GM10266 (cell line): Measurements from ENCODE around the gene NKX6-2.

Experiments used
- DNase-seq: peaks from one replicate; pipeline ENCODE4 v3.0.0; 2012; ENCODE audit errors: extremely low spot score
- TF ChIP-seq, protein P1 (sequence below): IDR thresholded peaks from 2 replicates; pipeline ENCODE4 v1.5.1; 2012; ENCODE audit warnings: mild to moderate bottlenecking, low read depth; ENCODE audit not compliant: control insufficient read depth, insufficient read depth; ENCODE audit errors: missing control alignments

NKX6-2 gene

DNA sequence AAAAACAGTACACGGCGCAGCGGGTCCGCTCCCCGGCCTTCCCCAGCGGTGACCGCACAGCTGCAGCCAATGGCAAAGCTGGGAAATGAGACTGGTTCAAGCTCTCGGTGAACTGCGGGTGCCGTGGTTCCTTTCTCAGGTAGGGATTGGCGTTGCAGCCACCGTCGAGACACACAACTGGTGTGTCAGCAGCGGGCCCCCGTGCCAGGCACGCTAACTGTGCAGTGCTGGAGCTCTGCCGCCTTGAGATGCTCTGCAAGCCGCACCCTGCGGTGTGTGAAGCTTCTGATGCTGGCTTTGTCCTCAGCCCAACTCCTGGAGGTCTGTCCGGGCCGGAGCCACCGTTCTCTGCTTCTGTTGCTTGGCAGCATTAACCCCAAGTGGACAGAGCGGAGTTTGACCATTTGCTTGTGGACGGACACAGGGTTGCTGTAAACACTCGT, 20.6 kb upstream of the NKX6-2 start:
- DNase-seq, result no peak
- TF ChIP-seq, protein P1, sequence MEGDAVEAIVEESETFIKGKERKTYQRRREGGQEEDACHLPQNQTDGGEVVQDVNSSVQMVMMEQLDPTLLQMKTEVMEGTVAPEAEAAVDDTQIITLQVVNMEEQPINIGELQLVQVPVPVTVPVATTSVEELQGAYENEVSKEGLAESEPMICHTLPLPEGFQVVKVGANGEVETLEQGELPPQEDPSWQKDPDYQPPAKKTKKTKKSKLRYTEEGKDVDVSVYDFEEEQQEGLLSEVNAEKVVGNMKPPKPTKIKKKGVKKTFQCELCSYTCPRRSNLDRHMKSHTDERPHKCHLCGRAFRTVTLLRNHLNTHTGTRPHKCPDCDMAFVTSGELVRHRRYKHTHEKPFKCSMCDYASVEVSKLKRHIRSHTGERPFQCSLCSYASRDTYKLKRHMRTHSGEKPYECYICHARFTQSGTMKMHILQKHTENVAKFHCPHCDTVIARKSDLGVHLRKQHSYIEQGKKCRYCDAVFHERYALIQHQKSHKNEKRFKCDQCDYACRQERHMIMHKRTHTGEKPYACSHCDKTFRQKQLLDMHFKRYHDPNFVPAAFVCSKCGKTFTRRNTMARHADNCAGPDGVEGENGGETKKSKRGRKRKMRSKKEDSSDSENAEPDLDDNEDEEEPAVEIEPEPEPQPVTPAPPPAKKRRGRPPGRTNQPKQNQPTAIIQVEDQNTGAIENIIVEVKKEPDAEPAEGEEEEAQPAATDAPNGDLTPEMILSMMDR, result no peak

DNA sequence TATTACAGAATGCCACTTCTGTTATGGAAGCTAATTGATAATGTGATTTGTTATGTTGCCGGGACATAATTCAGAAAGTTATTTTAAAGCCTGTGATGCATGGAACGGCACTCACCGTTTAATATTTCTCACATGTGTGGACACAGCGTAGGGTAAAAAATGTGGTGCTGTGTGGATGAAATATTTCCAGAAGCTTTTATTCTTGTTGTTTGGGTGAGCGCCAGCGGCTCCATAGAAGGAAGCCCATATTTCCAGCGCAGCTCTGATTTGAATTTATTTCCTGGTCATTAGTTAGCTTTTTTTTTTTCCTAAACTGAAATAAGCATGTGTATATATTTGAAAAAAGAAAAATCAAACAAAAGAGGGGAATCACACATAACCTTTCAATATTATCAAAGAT, 20.2 kb upstream of the NKX6-2 start:
- no peak for DNase-seq
- TF ChIP-seq, protein P1, result no peak

DNA sequence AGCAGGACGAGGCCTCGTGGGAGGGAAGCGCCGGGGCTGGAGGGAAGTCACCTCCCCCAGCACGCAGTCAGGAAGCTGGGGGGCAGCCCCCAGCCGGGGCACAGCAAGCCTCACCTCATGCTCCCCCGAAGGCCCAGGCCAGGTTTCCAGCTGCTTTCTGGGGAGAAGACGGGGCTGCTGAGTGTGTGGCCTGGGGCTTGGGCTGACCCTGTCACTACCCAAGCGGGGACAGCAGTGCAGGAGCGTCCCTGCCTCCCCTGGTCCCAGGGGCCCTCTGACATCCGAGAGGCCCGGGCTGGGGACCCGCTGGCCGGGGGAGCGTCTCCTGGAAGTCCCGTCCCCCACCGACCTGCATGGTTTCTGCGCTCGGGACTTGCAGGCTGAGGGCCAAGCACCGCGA, 19.7 kb upstream of the NKX6-2 start:
- TF ChIP-seq, protein P1, result no peak

DNA sequence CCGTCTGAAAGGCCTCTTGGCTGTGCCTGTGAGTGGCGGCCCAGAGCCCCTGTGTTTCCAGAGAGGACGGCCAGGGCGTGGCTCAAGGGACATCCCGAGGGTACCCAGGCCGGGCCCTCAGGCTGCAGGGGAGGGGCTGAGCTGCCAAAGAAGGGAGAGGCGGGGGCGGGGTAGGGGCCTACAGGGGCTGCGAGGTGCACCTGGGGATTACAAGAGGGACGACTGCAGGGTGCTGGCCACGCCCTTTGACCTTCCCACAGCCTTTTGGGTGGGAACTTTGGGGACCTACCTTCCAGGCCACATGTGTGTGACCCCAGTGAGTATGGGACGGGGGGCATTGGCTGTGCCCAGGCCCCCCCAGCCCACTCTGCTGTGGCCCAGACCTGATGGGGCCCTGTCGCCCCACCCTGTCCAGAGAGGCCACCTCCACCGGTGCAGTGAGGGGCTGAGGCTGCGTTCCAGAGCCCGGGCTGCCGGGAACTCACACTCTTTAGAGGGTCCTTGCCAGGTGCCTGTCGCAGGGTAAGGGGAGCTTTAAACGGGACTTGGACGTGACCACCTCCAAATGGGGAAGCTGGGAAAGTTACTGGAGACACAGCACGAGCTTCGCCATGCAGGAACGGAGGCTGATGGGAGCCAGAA, 19.0 kb upstream of the NKX6-2 start:
- TF ChIP-seq, protein P1, result no peak

More for the DNA sequence above, 19.7 kb upstream of the NKX6-2 start:
- no peak for DNase-seq

DNA sequence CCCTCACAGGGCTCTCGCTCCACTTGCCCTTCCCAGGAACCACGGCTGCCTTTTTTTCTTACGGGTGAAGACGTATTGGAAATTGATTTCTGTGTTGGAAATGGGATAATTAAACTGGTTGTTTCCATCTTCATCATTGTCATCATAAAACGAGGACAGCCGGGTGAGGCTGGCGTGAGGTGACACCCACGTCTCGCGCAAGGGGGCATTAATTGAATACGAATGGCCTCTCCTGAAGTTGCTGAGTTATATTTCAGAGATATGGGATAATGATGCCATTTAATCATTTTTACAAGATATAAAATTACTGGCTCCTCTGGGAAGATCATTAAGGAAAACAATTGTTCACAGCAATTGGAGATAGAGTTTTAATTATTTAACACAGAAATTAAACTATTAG, 18.3 kb upstream of the NKX6-2 start:
- TF ChIP-seq, protein P1, result no peak
- no peak for DNase-seq

More for the DNA sequence above, 19.0 kb upstream of the NKX6-2 start:
- DNase-seq, result no peak

DNA sequence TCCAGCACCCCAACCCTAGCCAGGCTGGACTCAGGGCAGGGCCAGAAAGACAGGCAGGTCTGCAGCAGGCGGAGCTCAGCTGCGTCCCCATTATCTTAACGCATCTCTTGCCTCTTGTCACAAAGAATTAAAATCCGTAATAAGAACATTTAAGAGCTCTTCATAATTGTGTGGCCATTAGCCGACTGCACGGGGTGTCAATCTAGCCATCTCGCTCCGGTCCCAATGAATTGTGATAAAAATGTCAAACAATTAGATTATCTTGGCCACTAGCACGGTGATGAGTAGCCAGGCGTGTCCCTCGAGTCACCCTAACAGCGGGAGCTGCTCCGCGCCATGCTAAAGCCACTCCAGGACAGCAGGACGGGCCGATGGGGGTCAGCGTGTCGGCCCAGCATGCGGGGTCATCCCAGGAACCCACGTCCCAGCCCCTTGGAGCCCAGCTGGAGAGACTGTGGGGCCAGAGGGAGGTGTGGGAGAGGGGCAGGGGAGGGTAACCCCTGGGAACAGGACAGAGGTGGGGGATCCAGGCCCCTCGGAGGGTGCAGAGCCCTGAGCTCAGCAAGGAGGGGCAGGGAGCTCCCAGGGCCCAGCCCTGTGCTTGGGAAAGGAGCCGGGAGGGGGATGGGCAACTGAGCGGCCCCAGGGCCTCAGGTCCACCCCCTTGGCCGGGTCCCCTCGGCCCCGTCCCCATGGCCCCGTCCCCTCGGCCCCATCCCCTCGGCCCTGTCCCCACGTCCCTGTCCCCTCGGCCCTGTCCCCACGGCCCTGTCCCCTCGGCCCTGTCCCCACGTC, 17.7 kb upstream of the NKX6-2 start:
- DNase-seq, result no peak
- TF ChIP-seq, protein P1, result no peak

DNA sequence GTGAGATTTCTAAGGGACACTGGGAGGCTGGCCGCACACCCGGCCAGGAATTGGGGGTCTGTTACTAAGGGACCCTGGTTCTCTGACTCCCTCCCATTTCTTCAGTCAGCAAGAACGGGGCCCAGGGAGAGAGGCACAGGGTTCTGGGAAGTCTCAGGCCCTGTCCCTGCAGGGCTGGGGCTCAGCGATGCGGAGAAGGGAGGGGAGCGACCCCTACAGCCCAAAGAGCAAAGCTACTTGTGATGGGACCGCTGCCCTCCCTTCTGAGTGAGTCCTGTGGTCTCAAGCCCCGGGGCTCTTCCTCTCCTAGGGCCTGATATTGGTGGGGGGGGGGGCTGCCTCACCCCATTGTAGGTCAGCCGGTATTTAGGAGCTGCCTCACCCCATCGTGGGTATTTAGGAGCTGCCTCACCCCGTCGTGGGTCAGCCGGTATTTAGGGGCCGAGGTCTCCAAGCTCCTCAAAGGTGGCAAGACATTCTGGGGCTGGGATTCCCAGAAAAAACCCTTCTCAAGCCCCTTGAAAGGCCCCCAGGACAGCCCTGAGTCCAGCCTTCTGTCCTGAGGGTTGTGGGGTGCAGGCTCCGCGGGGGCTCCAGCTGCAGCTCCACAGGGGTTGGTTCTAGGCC, 16.9 kb upstream of the NKX6-2 start:
- TF ChIP-seq, protein P1, result no peak
- no peak for DNase-seq
